ENCODE data around the gene ARHGEF12.

Gene ARHGEF12, protein sequence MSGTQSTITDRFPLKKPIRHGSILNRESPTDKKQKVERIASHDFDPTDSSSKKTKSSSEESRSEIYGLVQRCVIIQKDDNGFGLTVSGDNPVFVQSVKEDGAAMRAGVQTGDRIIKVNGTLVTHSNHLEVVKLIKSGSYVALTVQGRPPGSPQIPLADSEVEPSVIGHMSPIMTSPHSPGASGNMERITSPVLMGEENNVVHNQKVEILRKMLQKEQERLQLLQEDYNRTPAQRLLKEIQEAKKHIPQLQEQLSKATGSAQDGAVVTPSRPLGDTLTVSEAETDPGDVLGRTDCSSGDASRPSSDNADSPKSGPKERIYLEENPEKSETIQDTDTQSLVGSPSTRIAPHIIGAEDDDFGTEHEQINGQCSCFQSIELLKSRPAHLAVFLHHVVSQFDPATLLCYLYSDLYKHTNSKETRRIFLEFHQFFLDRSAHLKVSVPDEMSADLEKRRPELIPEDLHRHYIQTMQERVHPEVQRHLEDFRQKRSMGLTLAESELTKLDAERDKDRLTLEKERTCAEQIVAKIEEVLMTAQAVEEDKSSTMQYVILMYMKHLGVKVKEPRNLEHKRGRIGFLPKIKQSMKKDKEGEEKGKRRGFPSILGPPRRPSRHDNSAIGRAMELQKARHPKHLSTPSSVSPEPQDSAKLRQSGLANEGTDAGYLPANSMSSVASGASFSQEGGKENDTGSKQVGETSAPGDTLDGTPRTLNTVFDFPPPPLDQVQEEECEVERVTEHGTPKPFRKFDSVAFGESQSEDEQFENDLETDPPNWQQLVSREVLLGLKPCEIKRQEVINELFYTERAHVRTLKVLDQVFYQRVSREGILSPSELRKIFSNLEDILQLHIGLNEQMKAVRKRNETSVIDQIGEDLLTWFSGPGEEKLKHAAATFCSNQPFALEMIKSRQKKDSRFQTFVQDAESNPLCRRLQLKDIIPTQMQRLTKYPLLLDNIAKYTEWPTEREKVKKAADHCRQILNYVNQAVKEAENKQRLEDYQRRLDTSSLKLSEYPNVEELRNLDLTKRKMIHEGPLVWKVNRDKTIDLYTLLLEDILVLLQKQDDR (N-terminal part only)
- total RNA-seq, result 40.4 to 68.6 reads per million in 2 donors

DNA sequence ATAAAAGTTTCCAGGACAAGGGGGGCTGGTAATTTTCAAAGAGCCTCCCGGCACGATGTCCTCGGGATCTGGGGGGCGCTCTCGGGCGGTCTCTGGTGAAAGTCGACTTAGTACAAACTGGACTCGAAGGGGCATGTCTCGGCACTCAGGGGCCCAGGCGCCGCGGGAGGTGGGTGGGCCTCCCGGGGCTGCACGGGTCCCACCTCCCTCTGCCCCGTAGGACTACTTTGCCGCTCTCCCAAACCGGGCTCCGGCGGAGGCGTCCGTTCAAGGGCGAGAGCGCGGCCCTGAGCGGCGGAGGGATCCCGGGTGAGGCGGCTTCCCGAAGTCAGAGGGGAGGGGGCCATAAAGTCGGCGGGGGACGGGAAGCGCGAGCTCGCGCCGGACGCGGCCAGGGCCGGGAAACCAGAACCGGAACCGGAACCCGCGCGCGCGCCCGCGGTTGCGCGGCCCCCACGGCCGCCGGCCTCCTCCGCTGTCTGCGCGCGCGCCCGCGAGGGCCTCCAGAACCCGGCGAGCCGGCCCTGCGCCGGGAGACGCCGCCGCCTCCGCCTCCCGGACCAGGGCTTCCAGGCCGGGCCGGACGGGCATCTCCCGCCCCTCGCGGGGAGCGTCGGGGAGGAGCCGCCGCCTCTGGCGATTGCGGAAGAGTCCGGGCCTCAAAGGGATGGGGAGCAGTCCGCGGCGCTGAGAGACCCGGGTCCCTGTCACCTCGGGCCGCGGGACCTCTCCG lies at the start of gene ARHGEF12:
TSS of gene ARHGEF12 (plus strand) at position 506 of the 733 bp plus-strand sequence. CDS start 831 bp downstream, outside the sequence.
- DNase-seq, result peak; percentile 58

DNA sequence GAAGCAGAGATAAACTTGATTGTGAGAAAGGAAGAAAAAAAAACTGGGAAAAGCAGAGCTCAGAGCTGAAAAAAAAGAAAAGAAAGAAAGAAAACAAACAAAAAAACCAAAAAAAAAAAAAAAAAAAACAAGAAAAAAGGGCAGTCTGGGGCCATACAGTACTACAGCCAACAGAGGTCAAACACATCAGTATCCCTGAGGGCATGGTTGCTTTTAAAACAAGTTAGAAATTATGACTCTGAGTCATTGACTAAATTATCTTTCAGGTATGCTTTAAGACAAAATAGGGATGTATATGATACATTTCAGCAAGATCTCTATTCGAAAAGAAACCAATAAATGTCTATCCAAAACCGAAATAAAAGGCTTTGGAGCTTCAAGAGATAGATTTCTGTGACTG lies 48.2 kb upstream of the ARHGEF12 start:
- DNase-seq, result no peak

GRCh38 chr11:120289426-120289825 lies 46.8 kb upstream of the ARHGEF12 start:
- DNase-seq, result no peak

- no peak for DNase-seq
Observed at GRCh38 chr11:120290956-120291355, 45.3 kb upstream of the ARHGEF12 start.

DNA sequence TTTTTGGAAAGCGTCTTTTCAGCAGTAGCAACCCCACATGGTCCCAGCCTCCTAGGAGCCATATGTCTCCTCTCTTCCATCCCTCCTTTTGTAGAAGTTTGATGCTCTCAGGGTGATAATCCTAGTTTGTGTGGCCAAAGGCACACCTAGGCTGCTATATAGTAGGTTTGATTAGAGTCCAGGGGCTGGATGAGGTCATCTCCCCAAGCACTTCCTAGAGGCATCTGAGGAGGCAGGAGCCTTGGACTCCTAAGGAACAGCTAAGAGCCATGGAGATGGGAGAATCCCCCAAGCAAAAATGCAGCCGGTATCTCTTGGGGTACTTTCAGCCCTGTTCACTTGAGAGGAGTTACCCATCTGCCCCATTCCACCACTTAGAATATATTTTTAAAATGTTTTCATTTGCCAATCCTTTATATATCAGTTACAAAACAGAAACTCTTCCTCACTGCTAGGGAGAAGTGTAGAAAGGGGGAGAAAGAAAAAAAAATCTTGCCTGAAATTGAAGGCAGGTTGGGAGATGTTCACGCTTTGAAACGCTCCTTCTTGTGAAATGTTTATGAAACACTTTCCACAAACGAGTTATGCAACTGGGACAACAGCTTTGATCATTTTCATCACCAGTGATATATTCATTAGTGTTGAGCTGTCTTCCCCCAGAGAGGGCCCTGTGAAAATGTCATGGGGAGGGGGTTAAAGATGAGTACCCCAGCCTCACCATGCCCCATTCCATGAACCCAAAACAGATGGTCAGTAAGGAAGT lies 43.0 kb upstream of the ARHGEF12 start:
- DNase-seq, result no peak

DNA sequence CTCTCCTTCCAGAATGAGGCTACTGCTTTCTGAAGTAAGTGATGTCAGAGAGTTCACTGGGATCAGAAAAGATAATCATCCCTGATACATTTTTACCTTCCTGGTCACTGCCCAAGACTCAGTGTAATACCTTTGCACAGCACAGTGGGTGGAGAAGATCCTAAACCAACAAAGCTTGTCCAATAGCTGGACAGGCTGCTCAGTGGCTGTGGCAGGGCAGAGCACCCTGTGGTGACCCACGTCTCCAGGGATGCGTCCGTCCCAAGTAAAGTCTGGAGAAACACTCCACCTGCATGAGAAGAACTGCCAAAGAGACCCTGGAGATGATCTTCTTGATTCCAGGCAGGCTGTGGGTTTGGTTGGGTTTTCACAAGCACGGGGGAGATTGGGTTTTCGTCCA lies 42.1 kb upstream of the ARHGEF12 start:
- DNase-seq, result no peak

- no peak for DNase-seq
Observed at GRCh38 chr11:120295099-120295498, 41.1 kb upstream of the ARHGEF12 start.

GRCh38 chr11:120296554-120296953 lies 39.7 kb upstream of the ARHGEF12 start:
- no peak for DNase-seq

DNA sequence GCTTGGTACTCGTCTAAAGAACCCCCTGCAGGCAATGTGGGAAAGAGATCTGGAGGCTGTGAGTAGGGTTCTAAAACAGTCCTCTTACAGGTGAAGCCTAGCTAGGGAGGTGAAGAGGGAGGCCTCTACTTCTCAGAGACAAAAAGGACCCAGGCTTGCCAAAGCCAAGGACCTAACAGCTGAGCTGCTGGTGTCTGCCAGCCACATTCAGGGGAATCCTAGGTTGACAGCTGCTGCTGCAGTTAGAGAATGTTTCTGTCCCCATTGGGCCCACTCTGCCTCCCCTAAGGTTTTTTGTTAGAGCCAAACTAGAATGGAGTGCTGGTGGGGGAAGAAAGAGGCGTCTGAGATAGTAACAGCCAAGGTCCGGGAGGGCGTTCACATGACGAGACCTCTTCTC lies 37.8 kb upstream of the ARHGEF12 start:
- no peak for DNase-seq

DNA sequence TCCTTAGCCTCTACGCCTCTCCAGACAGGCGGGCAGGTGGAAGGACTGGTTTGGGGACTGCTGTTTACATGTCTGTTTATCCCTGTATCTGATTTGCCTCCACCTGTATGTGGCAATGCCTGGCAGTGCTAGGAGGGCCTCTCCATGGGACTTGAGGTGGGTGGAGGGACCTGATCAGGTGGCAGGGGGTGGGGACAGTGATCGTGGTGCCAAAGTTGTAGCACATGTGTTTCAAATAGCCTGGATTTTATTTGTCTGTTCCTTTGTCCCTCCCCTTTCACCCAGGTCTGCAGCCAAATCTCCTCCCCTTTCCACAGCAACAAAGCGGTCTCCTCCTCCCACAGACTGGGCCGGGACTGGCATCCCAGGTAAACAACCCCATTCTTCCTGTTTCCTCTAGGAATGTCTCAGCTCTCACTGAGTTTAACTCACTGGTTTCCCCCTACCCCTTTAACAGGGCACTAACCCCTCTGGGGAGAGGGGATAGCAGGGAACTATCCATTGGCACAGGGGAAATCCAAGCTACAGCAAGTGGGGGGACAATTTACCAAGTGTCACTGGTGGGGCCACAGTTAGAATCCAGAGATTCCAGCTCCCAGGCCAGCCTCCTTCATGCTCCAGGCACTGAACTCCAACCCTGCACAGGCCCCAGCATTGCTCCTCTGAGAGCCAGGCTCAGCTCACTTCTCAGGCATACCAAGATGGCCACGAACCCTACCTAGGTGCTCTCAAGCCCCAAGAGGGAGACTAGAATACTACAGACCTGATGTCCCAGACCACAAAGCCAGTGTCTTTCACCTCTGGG lies 34.0 kb upstream of the ARHGEF12 start:
- DNase-seq, result no peak

GRCh38 chr11:120303004-120303637 lies 33.1 kb upstream of the ARHGEF12 start:
- no peak for DNase-seq

DNA sequence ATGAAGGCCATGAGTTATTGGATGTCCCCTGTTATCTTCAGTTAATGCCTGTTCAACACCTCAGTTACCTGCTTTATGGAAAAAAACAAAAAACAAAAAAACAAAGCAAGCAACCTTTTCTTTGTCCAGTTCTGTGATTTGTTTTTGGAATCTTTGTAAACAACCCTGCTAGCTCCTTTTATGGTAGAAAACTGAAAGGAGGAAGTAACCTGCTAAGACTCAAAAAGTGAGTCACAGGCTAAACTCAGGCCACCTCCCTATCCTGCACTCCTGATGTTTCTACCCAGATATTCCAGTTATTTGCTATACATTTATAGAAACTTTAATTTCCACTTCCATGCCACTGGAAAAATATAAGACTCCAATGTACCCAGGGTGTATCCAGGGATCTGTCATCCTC lies 31.7 kb upstream of the ARHGEF12 start:
- DNase-seq, result no peak

DNA sequence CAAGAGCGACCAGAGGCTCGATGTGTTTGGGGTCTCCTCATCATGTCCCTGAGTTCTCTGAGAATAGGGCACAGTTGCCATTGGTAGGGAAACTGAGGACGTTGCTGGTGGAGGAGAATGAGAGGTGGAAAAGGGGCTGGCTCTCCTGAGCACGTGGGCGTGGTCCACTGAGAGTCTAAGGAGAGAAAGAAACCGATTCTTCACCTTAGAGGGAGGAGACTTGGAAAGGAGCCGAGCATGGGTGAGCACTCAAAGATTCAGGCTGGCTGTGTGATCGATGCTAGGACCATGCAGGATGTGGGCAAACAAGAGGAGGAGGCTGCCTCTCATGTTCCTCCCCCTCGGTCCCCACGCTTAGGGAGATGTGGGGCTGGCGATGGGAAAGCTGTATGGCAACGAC lies 30.9 kb upstream of the ARHGEF12 start:
- no peak for DNase-seq

- no peak for DNase-seq
Observed at GRCh38 chr11:120306519-120307242, 29.5 kb upstream of the ARHGEF12 start.

GRCh38 chr11:120307476-120307875 lies 28.7 kb upstream of the ARHGEF12 start:
- DNase-seq, result no peak

- no peak for DNase-seq
Observed at GRCh38 chr11:120308081-120308480, 28.1 kb upstream of the ARHGEF12 start.

- DNase-seq, result no peak
Observed at GRCh38 chr11:120310870-120311269, 25.3 kb upstream of the ARHGEF12 start.

DNA sequence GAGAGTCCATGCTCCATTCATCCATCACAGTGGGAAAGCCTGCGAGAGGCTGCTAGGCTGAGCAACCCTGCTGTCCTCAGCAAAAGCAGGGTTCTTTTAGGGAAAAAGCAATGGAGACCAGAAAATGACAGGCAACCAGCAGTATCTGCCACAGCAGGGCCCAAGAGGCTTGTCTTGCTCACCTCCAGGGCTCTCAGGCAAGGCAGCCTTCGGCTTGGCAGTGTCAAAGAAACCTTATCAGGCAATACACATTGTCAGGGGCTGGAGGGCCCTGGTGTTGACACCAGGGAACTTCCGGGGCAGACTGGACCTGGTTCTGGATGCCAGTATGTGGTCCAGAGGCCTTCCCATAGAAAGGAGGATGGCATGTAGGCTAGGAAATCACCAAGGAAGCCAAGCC lies 21.4 kb upstream of the ARHGEF12 start:
- no peak for DNase-seq

GRCh38 chr11:120316880-120317688 lies 19.1 kb upstream of the ARHGEF12 start:
- DNase-seq, result no peak
